K562 (cell line): ENCODE data around the gene KIF6. TPM values are rescaled to one million over a fixed set of nuclear protein-coding genes. Genes with fewer than 3 reads are reported as not detected.

ENCODE experiments used
- BHLHE40 ChIP-seq: IDR thresholded peaks from 2 replicates; pipeline ENCODE4 v1.6.1; 2011; ENCODE audit warnings: low read length, improper control_type of control experiment
- FOSL1 ChIP-seq: fragments of 200-800 bp; sonication (Bioruptor generic); conservative IDR thresholded peaks from 2 replicates; pipeline ENCODE4 v1.6.1; 2016; ENCODE audit warnings: missing genetic modification characterization, missing compliant biosample characterization
- FOXM1 ChIP-seq, 2 experiments: fragments of 450-650 bp in 1 of 2; sonication (generic) in 1 of 2; formaldehyde crosslinking in 1 of 2; IDR thresholded peaks; 2 replicates each; pipeline versions ENCODE4 v1.6.1 to v1.9.0; 2017 to 2022; ENCODE audit warnings: low read depth in 2 of 2, mild to moderate bottlenecking in 2 of 2, missing genetic modification reagents in 1 of 2, moderate library complexity in 1 of 2
- HOXB6 ChIP-seq: fragments of 250-450 bp; sonication (Bioruptor Pico); IDR thresholded peaks from 2 replicates; pipeline ENCODE4 v1.5.1; 2022; ENCODE audit warnings: mild to moderate bottlenecking, borderline replicate concordance
- ILF3 ChIP-seq: fragments of 450-650 bp; IDR thresholded peaks from 2 replicates; pipeline ENCODE4 v1.6.1; 2018; ENCODE audit warnings: antibody characterized with exemption, mild to moderate bottlenecking, moderate library complexity, borderline replicate concordance
- KLF16 ChIP-seq: IDR thresholded peaks from 2 replicates; pipeline ENCODE4 v1.6.1; 2016; ENCODE audit warnings: antibody characterized with exemption
- MGA ChIP-seq: fragments of 450-650 bp; IDR thresholded peaks from 2 replicates; pipeline ENCODE4 v1.6.1; 2016; ENCODE audit warnings: mild to moderate bottlenecking, moderate library complexity
- NFE2L1 ChIP-seq: fragments of 450-650 bp; IDR thresholded peaks from 2 replicates; pipeline ENCODE4 v1.6.1; 2016; ENCODE audit warnings: missing genetic modification characterization, low read depth, mild to moderate bottlenecking, missing compliant biosample characterization, moderate library complexity, borderline replicate concordance
- RBM39 ChIP-seq: fragments of 200-400 bp; formaldehyde crosslinking; optimal IDR thresholded peaks from 2 replicates; pipeline ENCODE3; 2018; ENCODE audit warnings: low read depth, low read length
- SNAPC5 ChIP-seq: fragments of 250-450 bp; sonication (Bioruptor Pico); IDR thresholded peaks from 2 replicates; pipeline ENCODE4 v1.8.0; 2021; ENCODE audit warnings: moderate library complexity, mild to moderate bottlenecking, inconsistent platforms
- TEAD1 ChIP-seq, 2 experiments: fragments of 450-650 bp in 1 of 2; sonication (generic) in 1 of 2; formaldehyde crosslinking; IDR thresholded peaks; 2 replicates each; pipeline versions ENCODE4 v1.4.0 to v1.8.0; 2020 to 2022; ENCODE audit warnings: mild to moderate bottlenecking in 2 of 2, missing genetic modification reagents in 1 of 2
- ZNF589 ChIP-seq: fragments of 200-800 bp; sonication (Bioruptor generic); IDR thresholded peaks from 2 replicates; pipeline ENCODE4 v1.6.1; 2016; ENCODE audit warnings: low read depth, missing genetic modification characterization, missing compliant biosample characterization
- polyA plus RNA-seq, 8 experiments: library from polyadenylated mRNA; depleted of rRNA in 4 of 8; stranded (reverse) in 5 of 8; unstranded in 3 of 8; fragments of >200 nt; fragmentation: Nextera tagmentation in 2 of 8; fragmentation: Illumina TruSeq in 1 of 8; extraction: Ambion mirVana in 2 of 8; extraction: Trizol in 1 of 8; gene quantifications; 2 replicates each; pipeline versions ENCODE4 v1.2.1 to v1.2.3, GENCODE V29; 2011 to 2014; ENCODE audit warnings: inconsistent platforms in 1 of 8, missing spikeins in 1 of 8
- total RNA-seq, 7 experiments: library from RNA; depleted of rRNA in 6 of 7; stranded (reverse); fragments of >200 nt in 6 of 7; fragmentation: Illumina TruSeq in 2 of 7; extraction: Trizol in 2 of 7; gene quantifications; 2 replicates each; pipeline versions ENCODE4 v1.2.1 to v1.2.3, GENCODE V29; 2011 to 2021; ENCODE audit warnings: low replicate concordance in 1 of 7
- TF ChIP-seq, protein P1 (sequence below): sonication (generic); formaldehyde crosslinking; IDR thresholded peaks from 2 replicates; pipeline ENCODE4 v1.8.0; 2022; ENCODE audit warnings: missing genetic modification reagents, mild to moderate bottlenecking, moderate library complexity, borderline replicate concordance

The KIF6 gene
- total and polyA plus RNA-seq, 9 of the 15 experiments (the other 6 are each of a cell fraction or from before 2014, with no cell fraction given), result not detected

- TF ChIP-seq MGA, result no peak
- 0 out of 4 replicates have a peak, but pooled peaks of 1 of the 2 experiments have one; percentile 46 for TF ChIP-seq TEAD1 (CRISPR knock-in tag; IDR thresholded peaks at IDR 0.05)
- TF ChIP-seq, protein P1, sequence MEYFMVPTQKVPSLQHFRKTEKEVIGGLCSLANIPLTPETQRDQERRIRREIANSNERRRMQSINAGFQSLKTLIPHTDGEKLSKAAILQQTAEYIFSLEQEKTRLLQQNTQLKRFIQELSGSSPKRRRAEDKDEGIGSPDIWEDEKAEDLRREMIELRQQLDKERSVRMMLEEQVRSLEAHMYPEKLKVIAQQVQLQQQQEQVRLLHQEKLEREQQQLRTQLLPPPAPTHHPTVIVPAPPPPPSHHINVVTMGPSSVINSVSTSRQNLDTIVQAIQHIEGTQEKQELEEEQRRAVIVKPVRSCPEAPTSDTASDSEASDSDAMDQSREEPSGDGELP (CRISPR knock-in tag), result peak; percentile 57; the same call in 1 of the 2 replicates
- no peak for TF ChIP-seq FOXM1 (IDR thresholded peaks at IDR 0.05; ENCODE audit: low read depth)
- TF ChIP-seq FOXM1 (CRISPR knock-in tag; IDR thresholded peaks at IDR 0.05; ENCODE audit: low read depth), result no peak
- no peak for TF ChIP-seq ZNF589 (CRISPR knock-in tag)
- TF ChIP-seq FOSL1 (tag), result no peak
- no peak for TF ChIP-seq RBM39
- no peak for TF ChIP-seq ILF3
- no peak for TF ChIP-seq HOXB6
- TF ChIP-seq NFE2L1 (tag), result no peak
- TF ChIP-seq SNAPC5 (CRISPR knock-in tag), result no peak
- 0 out of 2 replicates have a peak, but pooled peaks have one; percentile 16 for TF ChIP-seq BHLHE40
- 0 out of 2 replicates have a peak, but pooled peaks have one; percentile 38 for TF ChIP-seq KLF16
These were observed 363.3 kb downstream of the KIF6 start (continued) for GRCh38 chr6:39361657-39362486.
